Activated T-cell treated with anti-CD3 and anti-CD28 coated beads, Interleukin-2, amount 50 U/mL, for 72 hours (primary cell): ENCODE data around the gene MEF2C. TPM values are rescaled to one million over a fixed set of nuclear protein-coding genes. Genes with fewer than 3 reads are reported as not detected.
A peak's percentile ranks its signal among the peaks of the same experiment; 100 is the strongest.

ENCODE experiments used
- ATAC-seq, 2 donors: fragments of 150-1000 bp; cut with Tn5 transposase; replicated peaks in 1 of 2; 2 replicates each; pipeline ENCODE4 v1.10.0; 2021; ENCODE audit warnings: moderate library complexity in 2 of 2, mild to moderate bottlenecking in 1 of 2
- DNase-seq, 2 donors: peaks; one replicate each; pipeline ENCODE4 v3.0.0; 2021 to 2022; ENCODE audit warnings: mixed read lengths in 1 of 2
- H3K27ac Mint-ChIP-seq: one replicate; pipeline ENCODE4 v1.8.0; 2022; ENCODE audit warnings: mild to moderate bottlenecking, moderate library complexity, mixed read lengths
- H3K27me3 Mint-ChIP-seq: one replicate; pipeline ENCODE4 v1.8.0; 2022; ENCODE audit warnings: low read depth, mixed read lengths
- H3K36me3 Mint-ChIP-seq, 2 donors: one replicate each; pipeline ENCODE4 v1.8.0; 2022; ENCODE audit warnings: mixed read lengths in 2 of 2, mild to moderate bottlenecking in 1 of 2; ENCODE audit not compliant: insufficient read depth in 2 of 2
- H3K4me1 Mint-ChIP-seq: one replicate; pipeline ENCODE4 v1.8.0; 2022; ENCODE audit warnings: low read depth, mixed read lengths
- H3K4me3 Mint-ChIP-seq, 2 donors: one replicate each; pipeline ENCODE4 v1.8.0; 2022; ENCODE audit warnings: mild to moderate bottlenecking in 2 of 2, mixed read lengths in 2 of 2, moderate library complexity in 2 of 2
- H3K9me3 Mint-ChIP-seq, 2 donors: one replicate each; pipeline ENCODE4 v1.8.0; 2022; ENCODE audit warnings: mixed read lengths in 2 of 2
- total RNA-seq, 2 donors: library from RNA; stranded (reverse); gene quantifications; one replicate each; pipeline ENCODE4 v1.2.3, GENCODE V29; 2022

MEF2C gene
- total RNA-seq, 2 donors from 2014 or later: 0.53 to 0.83 TPM

DNA sequence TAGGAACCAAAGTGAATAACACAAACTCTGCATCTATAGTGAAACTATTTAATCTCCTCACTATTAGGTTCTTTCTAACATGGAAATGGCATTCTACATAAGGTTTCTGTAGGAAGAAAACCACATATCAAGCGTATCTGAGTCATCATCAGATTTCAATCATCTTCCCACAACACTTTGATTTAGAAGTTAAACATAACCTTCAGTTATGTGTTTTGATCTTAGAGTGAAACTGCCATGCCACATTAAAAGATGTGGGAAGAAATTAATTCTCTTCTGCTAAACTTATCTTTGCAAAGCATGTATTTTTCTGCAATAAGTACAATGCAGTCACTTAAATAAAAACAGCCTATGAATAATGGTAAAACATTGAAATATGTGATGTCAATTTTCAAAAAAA lies 55.0 kb downstream of the MEF2C start:
- no peaks in the 10 kb centered on the region for H3K36me3 Mint-ChIP-seq
- H3K27ac Mint-ChIP-seq: peak overlapping the region; percentile 75
- ATAC-seq: peak; percentile 63 to 67
- peaks cover 62% of the 10 kb centered on the region for H3K4me1 Mint-ChIP-seq
- no peak for DNase-seq
- no peaks in the 10 kb centered on the region for H3K9me3 Mint-ChIP-seq
- peak overlapping the region; percentile 40 to 64 for H3K4me3 Mint-ChIP-seq
- peaks cover 47% of the 10 kb centered on the region for H3K27me3 Mint-ChIP-seq

DNA sequence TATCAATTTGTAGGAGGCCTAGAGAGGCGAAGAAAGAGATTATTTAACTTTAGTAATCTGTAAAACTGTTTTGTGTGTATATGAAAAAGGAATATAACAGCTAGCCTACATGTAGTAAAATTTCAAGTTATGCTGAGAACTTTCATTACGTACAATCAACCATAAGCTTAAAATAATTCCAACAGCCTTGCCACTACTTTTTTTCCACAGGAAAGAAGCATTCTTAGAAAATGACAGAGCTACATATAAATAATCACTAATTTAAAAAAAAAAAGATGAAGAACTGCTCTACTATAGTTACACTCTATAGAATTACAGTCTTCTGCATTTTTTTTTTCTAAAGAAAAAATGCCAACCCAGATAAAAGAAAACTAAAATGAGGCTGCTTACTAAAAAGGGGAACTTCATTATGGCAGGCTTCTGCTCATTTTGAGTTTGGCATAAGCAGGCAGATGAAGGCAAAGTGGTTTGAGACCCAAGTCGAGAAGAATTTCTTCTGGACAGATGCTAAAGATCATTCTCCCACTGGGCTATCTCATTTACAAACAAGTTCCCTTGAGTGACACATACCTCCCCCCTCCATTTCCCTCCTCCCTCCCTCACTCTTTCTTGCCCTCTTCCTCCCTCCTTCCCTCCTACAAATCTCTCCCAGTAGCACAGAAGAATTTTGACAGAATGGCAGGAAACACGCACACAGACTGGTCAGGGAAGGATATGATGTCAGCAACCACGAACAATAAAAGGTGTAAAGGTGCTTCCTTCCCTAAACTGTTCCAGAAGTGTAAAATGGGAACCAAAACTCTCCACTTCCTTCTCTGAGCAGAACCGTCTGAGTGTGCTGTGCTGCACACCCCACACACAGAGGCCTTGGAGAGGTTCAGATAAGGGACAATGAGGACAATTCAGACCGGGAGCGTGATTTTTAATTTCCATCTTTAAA lies 56.1 kb downstream of the MEF2C start:
- Mint-ChIP-seq H3K36me3 (no peaks in the 10 kb centered on the region), H3K9me3 (no peaks in the 10 kb centered on the region), H3K4me3 (peak overlapping the region; percentile 64 to 68), H3K27me3 (peaks cover 50% of the 10 kb centered on the region), H3K4me1 (peaks cover 57% of the 10 kb centered on the region), H3K27ac (no peak overlapping the region)
- peak; percentile 1 to 4 for DNase-seq
- peak; percentile 54 to 66 for ATAC-seq

DNA sequence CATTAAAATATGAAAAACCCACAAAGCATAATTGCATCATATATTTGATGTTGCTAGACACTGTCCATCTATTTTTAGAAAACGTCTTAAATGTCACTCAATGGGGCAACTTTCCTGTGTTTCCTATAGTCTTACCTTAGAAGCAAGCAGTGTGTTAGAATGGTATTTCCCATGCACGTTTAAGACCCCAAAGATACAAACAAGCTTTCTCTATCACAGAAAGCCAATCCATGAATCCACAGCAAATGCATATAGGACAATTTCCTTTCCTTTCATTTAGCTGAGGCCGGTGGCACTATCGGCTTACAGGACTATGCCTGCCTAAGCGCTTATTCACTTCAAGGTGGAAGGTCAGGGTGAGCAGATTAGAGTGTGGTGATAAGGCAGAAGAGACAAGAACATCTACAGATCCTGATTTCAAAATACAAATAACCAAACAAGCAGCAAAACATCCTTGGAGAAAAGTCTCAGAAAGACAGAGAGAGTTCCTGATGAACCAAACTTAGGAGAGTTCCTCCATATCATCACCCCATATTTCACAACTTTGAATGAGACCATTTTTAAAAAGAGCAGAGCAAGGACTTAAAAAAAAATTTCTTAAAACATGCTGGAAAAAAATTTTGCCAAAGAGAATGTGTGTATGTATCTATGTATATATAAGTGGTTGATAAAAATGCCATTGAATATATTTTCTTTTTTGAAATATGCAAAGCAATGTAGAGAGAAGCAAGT lies 57.2 kb downstream of the MEF2C start:
- no peak for DNase-seq
- H3K27me3 Mint-ChIP-seq: peaks cover 45% of the 10 kb centered on the region
- H3K4me3 Mint-ChIP-seq: no peak overlapping the region
- no peak for ATAC-seq
- H3K27ac Mint-ChIP-seq: no peak overlapping the region
- H3K36me3 Mint-ChIP-seq: no peaks in the 10 kb centered on the region
- H3K4me1 Mint-ChIP-seq: peaks cover 52% of the 10 kb centered on the region
- no peaks in the 10 kb centered on the region for H3K9me3 Mint-ChIP-seq

DNA sequence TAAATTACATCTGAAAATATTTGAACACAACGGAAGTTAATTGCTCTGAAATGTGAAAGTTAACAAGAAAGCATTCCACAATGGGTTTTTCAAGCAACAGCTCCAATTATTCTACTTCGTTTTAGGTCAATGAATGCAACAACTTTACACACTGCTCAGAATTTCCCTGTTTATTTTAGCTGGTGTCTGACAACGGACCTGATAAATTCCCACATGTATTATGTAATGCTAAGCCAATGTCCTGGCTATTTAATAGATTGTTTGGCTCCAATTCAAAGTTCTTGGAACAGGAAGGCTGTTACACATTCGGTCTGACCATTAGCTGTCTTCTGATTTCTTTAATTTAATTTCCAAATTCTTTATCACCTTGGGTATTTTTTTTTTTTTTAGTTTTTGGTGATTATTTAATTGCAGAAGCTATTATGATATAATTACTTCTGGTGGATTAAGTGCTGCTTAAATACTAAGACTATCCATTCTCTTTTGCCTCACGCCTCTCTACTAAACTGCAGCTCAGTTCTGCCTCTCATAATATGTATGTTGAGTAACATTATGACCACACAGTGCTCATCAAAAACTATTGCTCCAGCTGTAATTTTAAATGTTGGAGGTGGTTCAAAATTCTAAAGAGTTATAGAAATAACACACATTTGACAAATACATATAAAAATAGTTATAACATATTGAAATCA lies 57.9 kb downstream of the MEF2C start:
- no peak overlapping the region for H3K4me3 Mint-ChIP-seq
- H3K27ac Mint-ChIP-seq: no peak overlapping the region
- peaks cover 45% of the 10 kb centered on the region for H3K4me1 Mint-ChIP-seq
- ATAC-seq (no peak), DNase-seq (no peak)
- H3K36me3 Mint-ChIP-seq: no peaks in the 10 kb centered on the region
- H3K27me3 Mint-ChIP-seq: peaks cover 38% of the 10 kb centered on the region
- H3K9me3 Mint-ChIP-seq: no peaks in the 10 kb centered on the region

DNA sequence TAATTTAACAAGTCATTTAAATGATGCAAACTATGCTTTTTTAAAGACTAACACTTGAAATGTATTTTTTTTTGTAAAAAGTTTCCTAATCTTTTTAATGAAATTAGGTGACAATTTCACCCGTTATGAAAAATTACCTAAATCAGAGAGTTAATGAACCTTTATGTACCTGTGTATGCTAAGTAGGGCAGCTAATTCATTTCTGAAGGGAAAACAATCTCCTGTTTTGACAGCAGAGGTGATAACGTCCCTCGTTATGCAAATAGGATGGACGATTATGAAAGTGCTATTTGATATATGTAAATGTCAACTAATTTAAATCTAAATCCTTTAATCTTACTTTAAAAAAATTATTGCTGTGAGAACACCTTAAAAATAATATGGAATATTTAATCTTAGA lies 58.8 kb downstream of the MEF2C start:
- Mint-ChIP-seq H3K36me3 (no peaks in the 10 kb centered on the region), H3K27ac (no peak overlapping the region), H3K4me1 (peaks cover 36% of the 10 kb centered on the region), H3K9me3 (no peaks in the 10 kb centered on the region), H3K4me3 (no peak overlapping the region), H3K27me3 (peaks cover 33% of the 10 kb centered on the region)
- ATAC-seq (no peak), DNase-seq (no peak)

DNA sequence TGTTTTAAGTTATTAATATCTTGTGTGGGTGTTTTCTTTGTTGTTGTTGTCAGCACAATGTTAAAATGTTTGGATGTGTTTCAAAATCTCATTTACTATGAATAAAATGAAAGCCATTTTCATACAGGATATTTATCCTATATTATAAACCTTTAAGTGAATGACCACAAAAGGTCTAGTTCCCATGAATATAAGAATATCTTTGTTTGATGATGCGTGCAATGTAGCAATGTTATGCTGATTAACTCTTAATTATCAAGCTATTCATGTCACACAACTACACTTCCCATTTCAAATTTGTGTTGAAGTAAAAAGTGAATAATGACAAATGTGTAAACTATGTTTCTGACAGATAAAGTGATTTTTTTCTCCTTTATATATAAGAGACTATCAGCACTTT lies 59.8 kb downstream of the MEF2C start:
- Mint-ChIP-seq H3K4me3 (no peak overlapping the region), H3K9me3 (no peaks in the 10 kb centered on the region), H3K27ac (no peak overlapping the region), H3K4me1 (peaks cover 27% of the 10 kb centered on the region), H3K36me3 (no peaks in the 10 kb centered on the region), H3K27me3 (peaks cover 40% of the 10 kb centered on the region)
- ATAC-seq (no peak), DNase-seq (no peak)

DNA sequence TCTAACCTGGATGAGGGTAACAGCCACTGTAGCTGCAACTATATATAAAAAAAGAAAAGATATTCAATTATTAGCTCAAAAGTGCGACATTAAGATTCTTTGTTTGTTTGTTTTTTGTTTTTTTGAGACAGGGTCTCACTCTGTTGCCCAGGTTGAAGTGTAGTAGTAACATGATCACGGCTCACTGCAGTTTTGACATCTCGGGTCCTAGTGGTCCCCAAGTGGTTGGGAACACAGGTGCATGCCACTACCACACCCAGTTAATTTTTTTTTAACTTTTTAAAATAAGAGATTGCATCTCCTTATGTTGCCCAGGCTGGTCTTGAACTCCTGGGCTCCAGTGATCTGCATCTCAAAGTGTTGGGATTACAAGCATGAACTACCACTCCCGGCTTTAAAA lies 61.8 kb downstream of the MEF2C start:
- no peak overlapping the region for H3K27ac Mint-ChIP-seq
- H3K4me3 Mint-ChIP-seq: no peak overlapping the region
- no peaks in the 10 kb centered on the region for H3K36me3 Mint-ChIP-seq
- no peaks in the 10 kb centered on the region for H3K9me3 Mint-ChIP-seq
- ATAC-seq (no peak), DNase-seq (no peak)
- peaks cover 38% of the 10 kb centered on the region for H3K27me3 Mint-ChIP-seq
- peaks cover 6% of the 10 kb centered on the region for H3K4me1 Mint-ChIP-seq

DNA sequence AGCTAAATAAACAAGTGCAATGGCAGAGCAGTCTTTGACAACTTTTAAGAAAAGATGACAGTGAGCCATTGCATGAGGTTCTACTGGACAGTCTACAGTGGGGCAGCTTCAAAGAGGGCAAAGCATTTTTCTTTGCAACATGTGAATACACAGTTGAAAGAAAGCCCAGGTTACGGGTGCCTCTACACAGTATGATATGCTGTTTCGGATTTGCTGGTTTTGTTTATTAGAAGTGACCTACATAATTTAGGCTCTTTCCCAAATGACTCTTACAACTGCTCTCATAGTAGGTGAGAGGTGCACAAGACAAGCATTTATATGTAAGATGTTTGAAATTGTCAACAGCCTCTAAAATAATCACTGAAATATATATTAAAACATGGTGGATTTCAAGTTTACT lies 62.4 kb downstream of the MEF2C start:
- Mint-ChIP-seq H3K9me3 (no peaks in the 10 kb centered on the region), H3K27ac (no peak overlapping the region), H3K36me3 (no peaks in the 10 kb centered on the region), H3K4me1 (peaks cover 3% of the 10 kb centered on the region), H3K27me3 (peaks cover 32% of the 10 kb centered on the region), H3K4me3 (no peak overlapping the region)
- ATAC-seq (no peak), DNase-seq (no peak)

DNA sequence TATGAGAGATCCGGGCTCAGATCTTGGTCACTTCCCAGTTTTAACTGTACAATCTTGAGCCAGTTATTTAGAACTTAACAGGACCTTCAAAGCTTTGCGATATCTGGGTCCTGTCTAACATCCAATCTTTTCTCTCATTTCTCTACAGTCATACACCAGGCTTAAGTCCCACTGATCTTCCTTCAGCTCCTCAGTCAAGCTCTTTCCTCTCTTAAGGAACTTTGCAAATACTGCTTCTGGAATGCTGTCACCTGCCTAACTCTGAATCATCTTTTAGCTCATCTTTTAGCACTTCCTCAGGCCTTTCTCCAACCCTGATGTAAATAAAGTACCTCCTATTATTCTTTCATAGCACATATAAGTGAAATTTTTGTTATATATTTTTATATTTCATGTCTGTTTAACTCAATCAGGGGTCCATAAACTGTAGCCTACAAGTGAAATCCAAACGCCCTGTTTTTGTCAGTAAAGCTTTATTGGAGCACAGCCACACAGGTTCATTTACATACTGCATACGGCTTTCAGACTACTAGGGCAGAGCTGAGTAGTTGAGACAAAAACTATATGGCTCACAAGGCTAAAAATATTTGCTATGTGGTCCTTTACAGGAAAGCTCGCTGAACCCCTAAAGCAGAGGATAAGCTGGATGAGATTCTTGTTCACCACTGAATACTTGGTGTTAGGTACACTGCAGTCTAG lies 63.5 kb downstream of the MEF2C start:
- Mint-ChIP-seq H3K9me3 (no peaks in the 10 kb centered on the region), H3K4me3 (no peak overlapping the region), H3K27ac (no peak overlapping the region), H3K27me3 (peaks cover 22% of the 10 kb centered on the region), H3K36me3 (no peaks in the 10 kb centered on the region), H3K4me1 (no peaks in the 10 kb centered on the region)
- ATAC-seq (no peak), DNase-seq (no peak)

DNA sequence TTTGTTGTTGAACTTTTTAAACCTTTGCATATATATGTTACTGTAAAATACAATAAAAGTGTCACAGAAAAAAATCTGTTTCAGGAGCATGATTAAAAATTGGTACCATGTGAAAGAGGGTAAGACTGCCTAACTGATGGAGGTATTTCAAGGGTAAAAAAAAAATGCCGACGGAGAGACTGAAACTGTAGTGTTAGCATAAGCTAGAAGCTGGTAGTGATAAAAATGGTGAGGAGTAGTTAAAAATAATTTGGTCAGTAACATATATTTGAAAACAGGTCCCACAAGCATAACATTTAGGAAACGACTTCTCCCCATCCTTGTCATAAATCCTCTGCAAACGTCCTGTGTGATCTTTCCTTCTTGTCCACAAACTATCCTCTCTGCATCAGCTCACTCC lies 64.7 kb downstream of the MEF2C start:
- Mint-ChIP-seq H3K27ac (no peak overlapping the region), H3K4me1 (no peaks in the 10 kb centered on the region), H3K9me3 (no peaks in the 10 kb centered on the region), H3K27me3 (peaks cover 14% of the 10 kb centered on the region), H3K36me3 (no peaks in the 10 kb centered on the region), H3K4me3 (no peak overlapping the region)
- ATAC-seq: no peak
- DNase-seq: no peak

DNA sequence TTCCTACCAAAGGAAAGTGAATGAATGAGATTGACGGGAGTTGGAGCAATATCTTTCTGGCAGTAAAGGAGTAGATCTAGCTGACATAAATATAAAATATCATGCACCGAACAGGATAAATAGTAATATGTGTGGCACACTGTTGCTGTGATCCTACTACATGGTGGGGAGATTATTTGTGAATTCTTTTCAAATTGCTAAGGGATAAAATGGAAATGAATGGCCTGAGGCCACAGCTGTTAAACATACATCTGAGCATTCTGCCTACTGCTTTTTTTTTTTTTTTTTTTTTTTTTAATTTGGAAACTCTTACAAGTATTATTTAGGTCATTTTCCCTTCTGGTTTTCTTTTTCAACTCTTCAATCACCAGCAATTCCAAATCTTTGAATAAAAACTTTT lies 66.8 kb downstream of the MEF2C start:
- Mint-ChIP-seq H3K36me3 (no peaks in the 10 kb centered on the region), H3K9me3 (no peaks in the 10 kb centered on the region), H3K4me3 (no peak overlapping the region), H3K27ac (no peak overlapping the region), H3K4me1 (no peaks in the 10 kb centered on the region), H3K27me3 (peaks cover 16% of the 10 kb centered on the region)
- DNase-seq (no peak), ATAC-seq (no peak)

DNA sequence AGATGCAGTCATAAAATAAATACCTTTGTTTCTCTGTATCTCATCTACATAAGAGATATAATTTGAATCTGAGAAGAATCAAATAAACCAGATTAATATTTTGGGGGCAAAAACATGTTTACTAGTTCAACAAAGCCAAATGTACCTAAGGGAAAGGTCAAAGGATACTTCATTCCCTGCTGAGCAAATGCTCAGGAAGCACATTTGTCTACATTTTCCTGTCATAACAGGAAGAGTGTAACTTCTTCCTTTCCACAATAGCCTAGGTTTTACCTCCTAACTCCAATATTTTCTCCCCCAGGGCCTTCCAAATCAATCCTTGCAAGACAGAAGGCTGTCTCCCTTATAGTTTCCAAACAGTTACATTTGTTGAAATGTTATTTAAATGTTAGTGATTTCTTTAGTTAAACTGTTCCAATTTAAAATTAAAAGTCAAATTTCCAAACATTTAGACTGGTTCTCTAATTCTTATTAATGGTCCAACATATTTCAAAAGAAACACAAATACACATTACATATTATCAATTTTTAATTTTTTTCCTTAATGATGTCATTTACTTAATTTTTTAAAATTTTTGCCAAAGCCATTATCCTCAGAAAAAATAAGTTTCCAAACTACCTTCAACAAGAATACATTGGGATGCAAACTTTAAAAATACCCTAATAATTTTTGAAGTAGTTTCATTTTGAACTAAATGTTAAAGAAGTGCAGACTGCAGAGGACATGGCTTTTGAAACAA lies 67.8 kb downstream of the MEF2C start:
- Mint-ChIP-seq H3K36me3 (no peaks in the 10 kb centered on the region), H3K27me3 (peaks cover 16% of the 10 kb centered on the region), H3K27ac (no peak overlapping the region), H3K9me3 (no peaks in the 10 kb centered on the region), H3K4me1 (no peaks in the 10 kb centered on the region), H3K4me3 (no peak overlapping the region)
- ATAC-seq (no peak), DNase-seq (no peak)
